ENCODE results near the gene ALG9. TPM values are rescaled to one million over a fixed set of nuclear protein-coding genes. Genes with fewer than 3 reads are reported as not detected.

Gene ALG9
- total and polyA plus RNA-seq, 2 of the 4 experiments (the other 2 are of a cell fraction): 20.7 to 35.7 TPM

GRCh38 chr11:111762526-111762925, 108.9 kb downstream of the ALG9 start:
- Histone ChIP-seq H2BK15ac (ENCODE audit: low read depth, low read length) (no peak overlapping the region), H3K27me3 (ENCODE audit: control insufficient read depth, insufficient read depth, low read length) (no peaks in the 10 kb centered on the region), H2BK120ac (ENCODE audit: low read depth, low read length) (no peak overlapping the region), H4K91ac (ENCODE audit: insufficient read depth, low read depth, low read length) (no peak overlapping the region), H3K23ac (ENCODE audit: low read depth, low read length) (no peak overlapping the region), H2BK20ac (ENCODE audit: low read depth, low read length) (no peak overlapping the region), H3K56ac (ENCODE audit: extremely low read depth, insufficient read depth, low read length) (no peak overlapping the region), H3K9me1 (ENCODE audit: insufficient read depth, low read length) (peaks cover 3% of the 10 kb centered on the region; the same call in 1 of the 2 replicates), H3K9me3 (ENCODE audit: control insufficient read depth, insufficient read depth, low read length) (no peaks in the 10 kb centered on the region), H4K20me1 (ENCODE audit: insufficient read depth, low read length) (peaks cover 4% of the 10 kb centered on the region), H3K4me3 (ENCODE audit: insufficient read depth, low read depth, low read length) (no peak overlapping the region), H2AK9ac (replicated peaks; ENCODE audit: low read depth, low read length, poor library complexity) (no peak overlapping the region), H2AFZ (replicated peaks; ENCODE audit: low read length, poor library complexity) (no peak overlapping the region), H3K27ac (ENCODE audit: insufficient read depth, low read length) (no peak overlapping the region), H3K36me3 (ENCODE audit: control insufficient read depth, insufficient read depth, low read length) (peaks cover 49% of the 10 kb centered on the region), H3K9ac (ENCODE audit: low read depth, low read length) (no peak overlapping the region), H3K4me1 (ENCODE audit: control insufficient read depth, insufficient read depth, low read length) (peaks cover 8% of the 10 kb centered on the region; the same call in 1 of the 2 replicates), H3K79me1 (ENCODE audit: low read depth in 1 of 2, low read length in 2 of 2) (peaks cover 29 to 62% of the 10 kb centered on the region in 2 experiments), H2BK5ac (ENCODE audit: low read depth, low read length, poor library complexity, severe bottlenecking) (no peak overlapping the region), H3K4ac (ENCODE audit: low read depth, low read length) (no peak overlapping the region), H4K8ac (ENCODE audit: low read depth in 2 of 2, low read length in 2 of 2) (no peak overlapping the region), H2AK5ac (ENCODE audit: low read depth, low read length) (no peak overlapping the region), H3K18ac (ENCODE audit: low read depth, low read length) (no peak overlapping the region), H4K5ac (ENCODE audit: low read depth, low read length) (no peak overlapping the region), H3K14ac (replicated peaks; ENCODE audit: low read depth, low read length) (no peak overlapping the region), H3K4me2 (ENCODE audit: low read depth, low read length) (no peak overlapping the region)
- ChIA-PET CTCF (interaction anchor here (0.9 to 1.1 kb wide), 3 partner anchors 158 to 179 kb away, joined by 3 to 4 read pairs (median 3); no protein-coding TSS in a partner anchor), POLR2A (ENCODE audit: unreplicated experiment) (interaction anchor here (1.0 kb wide), 1 partner anchor 28 kb away, joined by 3 read pairs; no protein-coding TSS in a partner anchor)
- WGBS, 2 experiments (ENCODE audit: extremely low coverage in 2 of 2, insufficient read length in 1 of 2): 90% methylated on average over 4 of the region's 5 CpGs; no CpG with 5 or more reads in 1 of the 2 experiments
- intact Hi-C loops (cut with micrococcal nuclease) (loop anchor here (5.0 kb wide), 1 partner anchor 45 kb away; no protein-coding TSS in a partner anchor), in situ Hi-C loops (cut with MboI; ENCODE audit: low sequenced_read_pairs) (no loop called here), dilution Hi-C loops (cut with HindIII; ENCODE audit: low sequenced_read_pairs, unreplicated experiment) (no loop called here)
- no peak for TF ChIP-seq RAD21 (IDR thresholded peaks at IDR 0.05; ENCODE audit: low read length)
- TF ChIP-seq CEBPB (IDR thresholded peaks at IDR 0.05; ENCODE audit: low read depth, low read length): no peak
- no peak for TF ChIP-seq POLR2A (IDR thresholded peaks at IDR 0.05; ENCODE audit: low read depth, low read length)
- no peak for TF ChIP-seq CHD1 (IDR thresholded peaks at IDR 0.05; ENCODE audit: low read depth, low read length)
- no peak for TF ChIP-seq FOS (IDR thresholded peaks at IDR 0.05; ENCODE audit: low read depth, low read length)
- TF ChIP-seq MXI1 (IDR thresholded peaks at IDR 0.05; ENCODE audit: borderline replicate concordance, low read depth, low read length): no peak
- no peak for TF ChIP-seq BHLHE40 (IDR thresholded peaks at IDR 0.05; ENCODE audit: low read depth, low read length)
- no peak for TF ChIP-seq NFE2L2 (IDR thresholded peaks at IDR 0.05; ENCODE audit: low read depth, low read length)
- no peak for TF ChIP-seq ELK1 (IDR thresholded peaks at IDR 0.05; ENCODE audit: borderline replicate concordance, low read depth, low read length)
- no peak for TF ChIP-seq SMC3 (IDR thresholded peaks at IDR 0.05; ENCODE audit: low read depth, low read length)
- no peak for TF ChIP-seq CTCF (conservative IDR thresholded peaks at IDR 0.05; ENCODE audit: low read depth, low read length)
- TF ChIP-seq RFX5 (IDR thresholded peaks at IDR 0.05; ENCODE audit: low read depth, low read length): no peak
- no peak for TF ChIP-seq MAZ (IDR thresholded peaks at IDR 0.05; ENCODE audit: borderline replicate concordance, low read depth, low read length)
- no peak for TF ChIP-seq USF2 (IDR thresholded peaks at IDR 0.05; ENCODE audit: low read depth, low read length)
- no peak for TF ChIP-seq MAFK (IDR thresholded peaks at IDR 0.05; ENCODE audit: low read depth, low read length)
- DNase-seq (no peak), ATAC-seq (ENCODE audit: low read depth) (no peak)
- no TSS peak for BruUV-seq (replicated peaks)
